Pancreas (tissue), 10 donors: ENCODE results near the gene FABP1. TPM values are rescaled to one million over a fixed set of nuclear protein-coding genes. Genes with fewer than 3 reads are reported as not detected.

Source experiments
- ATAC-seq, 4 donors: fragments of 200-7000 bp; cut with Tn5 transposase; one replicate each; pipeline versions ENCODE4 v1.8.0 to v1.9.1; 2020; ENCODE audit warnings: mild to moderate bottlenecking in 4 of 4, moderate library complexity in 4 of 4
- DNase-seq, 6 donors: peaks; one replicate each; pipeline ENCODE4 v3.0.0-alpha.2; 2020
- FAIRE-seq: peaks from 2 replicates; lab custom pipeline; 2012; peaks lifted over from hg19 to GRCh38; lab: Jason Lieb, UNC
- H3K27ac ChIP-seq, 4 donors: fragments of 200-600 bp; sonication (generic); 1 replicate in 3 of 4; 2 replicates in 1 of 4; pipeline versions ENCODE4 v1.5.0 to v1.8.0; 2020
- H3K27me3 ChIP-seq, 4 donors: fragments of 200-600 bp; one replicate each; pipeline ENCODE4 v1.8.0; 2021
- H3K36me3 ChIP-seq, 3 donors: fragments of 200-600 bp; sonication (generic) in 1 of 3; one replicate each; pipeline versions ENCODE4 v1.5.0 to v1.8.0; 2020 to 2021
- H3K4me1 ChIP-seq, 3 donors: fragments of 200-600 bp; one replicate each; pipeline ENCODE4 v1.8.0; 2021
- H3K4me3 ChIP-seq, 4 donors: fragments of 200-600 bp; sonication (generic) in 2 of 4; one replicate each; pipeline versions ENCODE4 v1.5.0 to v1.8.0; 2020 to 2021
- H3K9me3 ChIP-seq, 4 donors: fragments of 200-600 bp; one replicate each; pipeline ENCODE4 v1.8.0; 2021
- WGBS, 2 donors: extraction: QIAGEN DNeasy Blood & Tissue Kit; methylation state at CpG; one replicate each; pipeline ENCODE4 v1.1.7; 2013; 5-methylcytosine and 5-hydroxymethylcytosine counted together
- intact Hi-C, 3 donors: fragments of 100-400 bp; cut with DNase I; formaldehyde crosslinking; loops; one replicate each; pipeline versions ENCODE4 v1.11.1 to v1.14.2; 2022
- polyA plus RNA-seq, 2 donors: library from polyadenylated mRNA; stranded (reverse); fragments of 200-250 nt; gene quantifications; one replicate each; pipeline ENCODE4 v1.2.3, GENCODE V29; 2013
- total RNA-seq, 6 donors: library from RNA; stranded (reverse); fragmentation: NEBNext Ultra II Directional in 4 of 6; extraction: Animal tissue kit (Norgen Biotek cat#: 25700) in 4 of 6; gene quantifications; one replicate each; pipeline versions ENCODE4 v1.2.1 to v1.2.4, GENCODE V29; 2021 to 2023
- TF ChIP-seq, protein P1 (sequence below), 4 donors: fragments of 200-600 bp; sonication (generic) in 3 of 4; IDR thresholded peaks; one replicate each; pipeline versions ENCODE4 v1.5.0 to v1.8.0; 2021; ENCODE audit warnings: antibody characterized with exemption in 4 of 4
- donor health status: healthy with polysubstance abuse.
- donor health status: DM: no; HTN: no; CAD: no; lungs with moderate emphysema.
- donor health status: DM: no; HTN: no; CAD: no.
- donor health status: control.
- donor health status: control.
- donor health status: Bipolar disorder and iron deficiency.
- donor health status: DM: yes; HTN: yes; CAD: no.
- donor health status: DM: no; HTN: no; CAD: no.
- donor health status: DM: no; HTN: no; CAD: no.
- donor health status: DM: yes; HTN: yes; CAD: no.

The FABP1 gene
- total and polyA plus RNA-seq, 8 donors = 0.85 to 2.1 (median 1.0) TPM; not detected in 5

DNA sequence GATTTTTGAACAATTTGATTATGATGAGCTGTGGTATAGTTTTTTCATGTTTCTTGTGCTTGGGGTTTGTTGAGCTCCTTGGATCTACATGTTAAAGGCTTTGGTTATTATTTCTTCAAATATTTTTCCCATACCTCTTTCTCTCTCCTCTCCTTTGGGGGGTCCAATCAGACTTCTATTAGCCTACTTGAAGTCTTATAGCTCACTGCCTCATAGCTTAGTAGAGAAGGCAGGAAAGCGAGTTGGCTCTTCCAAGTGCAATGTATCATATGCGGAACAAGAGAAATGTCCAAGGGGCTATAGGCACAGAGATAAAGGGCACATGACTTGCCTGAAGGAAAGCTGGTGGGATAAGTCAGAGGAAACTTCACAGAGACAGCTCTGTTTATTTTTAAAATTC is 14.1 kb upstream of the FABP1 start:
- Histone ChIP-seq H3K4me1 (no peaks in the 10 kb centered on the region), H3K36me3 (no peaks in the 10 kb centered on the region), H3K4me3 (no peak overlapping the region), H3K9me3 (no peaks in the 10 kb centered on the region), H3K27me3 (no peaks in the 10 kb centered on the region), H3K27ac (no peak overlapping the region)
- intact Hi-C loops = no loop called here
- WGBS, 2 donors = 88 to 92% methylated on average over 2 of the region's 2 CpGs
- ATAC-seq (no peak), FAIRE-seq (no peak), DNase-seq (no peak)
- TF ChIP-seq, protein P1, sequence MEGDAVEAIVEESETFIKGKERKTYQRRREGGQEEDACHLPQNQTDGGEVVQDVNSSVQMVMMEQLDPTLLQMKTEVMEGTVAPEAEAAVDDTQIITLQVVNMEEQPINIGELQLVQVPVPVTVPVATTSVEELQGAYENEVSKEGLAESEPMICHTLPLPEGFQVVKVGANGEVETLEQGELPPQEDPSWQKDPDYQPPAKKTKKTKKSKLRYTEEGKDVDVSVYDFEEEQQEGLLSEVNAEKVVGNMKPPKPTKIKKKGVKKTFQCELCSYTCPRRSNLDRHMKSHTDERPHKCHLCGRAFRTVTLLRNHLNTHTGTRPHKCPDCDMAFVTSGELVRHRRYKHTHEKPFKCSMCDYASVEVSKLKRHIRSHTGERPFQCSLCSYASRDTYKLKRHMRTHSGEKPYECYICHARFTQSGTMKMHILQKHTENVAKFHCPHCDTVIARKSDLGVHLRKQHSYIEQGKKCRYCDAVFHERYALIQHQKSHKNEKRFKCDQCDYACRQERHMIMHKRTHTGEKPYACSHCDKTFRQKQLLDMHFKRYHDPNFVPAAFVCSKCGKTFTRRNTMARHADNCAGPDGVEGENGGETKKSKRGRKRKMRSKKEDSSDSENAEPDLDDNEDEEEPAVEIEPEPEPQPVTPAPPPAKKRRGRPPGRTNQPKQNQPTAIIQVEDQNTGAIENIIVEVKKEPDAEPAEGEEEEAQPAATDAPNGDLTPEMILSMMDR (IDR thresholded peaks at IDR 0.05) = no peak

DNA sequence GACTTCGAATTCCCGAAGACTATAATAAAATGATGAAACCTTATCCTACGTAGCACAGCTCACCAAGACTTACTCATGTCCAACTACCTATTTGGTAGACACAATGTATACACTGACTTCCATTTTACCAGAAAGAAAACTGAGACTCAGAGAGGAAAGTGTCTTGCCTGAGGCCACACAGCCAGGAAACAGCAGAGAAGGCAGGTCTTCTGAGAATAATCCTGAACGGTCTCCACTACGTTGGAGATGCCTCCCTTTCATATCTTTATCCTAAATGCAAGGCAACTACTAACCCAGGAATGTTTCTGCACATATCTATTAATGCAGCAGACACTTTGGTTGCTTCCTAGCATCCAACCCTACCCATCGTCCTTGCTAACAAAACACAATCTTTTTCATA is 11.9 kb upstream of the FABP1 start:
- TF ChIP-seq, protein P1 (IDR thresholded peaks at IDR 0.05) = no peak
- Histone ChIP-seq H3K27me3 (no peaks in the 10 kb centered on the region), H3K27ac (no peak overlapping the region), H3K9me3 (no peaks in the 10 kb centered on the region), H3K4me3 (no peak overlapping the region), H3K36me3 (no peaks in the 10 kb centered on the region), H3K4me1 (no peaks in the 10 kb centered on the region)
- intact Hi-C loops = no loop called here
- ATAC-seq (no peak), DNase-seq (no peak), FAIRE-seq (no peak)
- WGBS, 2 donors = 63 to 80% methylated on average over 6 of the region's 6 CpGs

DNA sequence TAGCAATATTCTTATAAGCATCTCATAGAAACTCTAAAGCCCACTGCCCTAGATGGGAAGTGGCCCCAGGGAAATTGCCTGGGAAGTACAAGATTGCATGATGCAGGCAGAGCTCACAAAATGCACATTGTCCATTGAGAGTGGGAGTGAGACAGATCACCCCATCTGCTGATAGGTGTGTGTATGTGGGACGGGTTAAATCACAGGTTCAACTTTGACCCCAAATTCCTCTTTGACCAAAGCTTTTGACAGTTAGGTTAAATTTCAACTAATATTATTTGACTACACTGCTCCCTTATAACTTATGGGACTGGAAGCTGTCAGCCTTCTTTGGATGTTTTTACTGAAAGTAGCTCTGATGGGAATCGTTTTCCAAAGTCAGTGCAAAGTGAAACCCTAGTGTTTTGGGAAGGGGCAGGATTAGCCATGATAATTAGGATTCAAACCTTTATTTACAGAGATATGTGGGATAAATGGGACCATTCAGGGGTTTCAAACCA is 11.4 kb upstream of the FABP1 start:
- TF ChIP-seq, protein P1 (IDR thresholded peaks at IDR 0.05) = no peak
- no peak overlapping the region for H3K27ac ChIP-seq
- no peak overlapping the region for H3K4me3 ChIP-seq
- no peak for DNase-seq
- no peaks in the 10 kb centered on the region for H3K27me3 ChIP-seq
- intact Hi-C loops = no loop called here
- 14 to 19% methylated on average over 2 of the region's 2 CpGs for WGBS, 2 donors
- no peaks in the 10 kb centered on the region for H3K9me3 ChIP-seq
- no peaks in the 10 kb centered on the region for H3K4me1 ChIP-seq
- no peak for ATAC-seq
- no peaks in the 10 kb centered on the region for H3K36me3 ChIP-seq
- no peak for FAIRE-seq

DNA sequence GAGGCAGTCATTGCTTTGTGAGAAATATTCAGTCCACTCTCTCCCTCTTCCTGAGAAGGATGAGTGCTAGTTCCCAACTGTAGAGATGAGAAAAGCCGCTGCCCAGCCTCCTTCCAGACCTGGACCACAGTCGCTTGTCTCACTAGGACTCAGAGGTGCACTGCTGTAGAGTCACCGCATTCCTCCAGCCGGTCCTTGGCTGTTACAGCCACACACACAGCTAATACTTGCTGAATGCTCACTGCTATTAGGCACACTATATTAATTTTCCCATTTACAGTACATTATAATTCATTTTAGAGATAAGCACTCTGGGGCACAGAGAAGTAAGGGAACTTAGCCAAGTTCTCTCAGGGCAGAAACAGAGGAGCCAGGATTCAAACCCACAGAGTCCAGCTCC is 10.0 kb upstream of the FABP1 start:
- Histone ChIP-seq H3K4me1 (no peaks in the 10 kb centered on the region), H3K4me3 (no peak overlapping the region), H3K36me3 (no peaks in the 10 kb centered on the region), H3K27ac (no peak overlapping the region), H3K9me3 (no peaks in the 10 kb centered on the region), H3K27me3 (no peaks in the 10 kb centered on the region)
- intact Hi-C loops = no loop called here
- DNase-seq = no peak
- TF ChIP-seq, protein P1 (IDR thresholded peaks at IDR 0.05) = no peak
- ATAC-seq = no peak
- FAIRE-seq = no peak
- 93 to 94% methylated on average over 4 of the region's 4 CpGs for WGBS, 2 donors

DNA sequence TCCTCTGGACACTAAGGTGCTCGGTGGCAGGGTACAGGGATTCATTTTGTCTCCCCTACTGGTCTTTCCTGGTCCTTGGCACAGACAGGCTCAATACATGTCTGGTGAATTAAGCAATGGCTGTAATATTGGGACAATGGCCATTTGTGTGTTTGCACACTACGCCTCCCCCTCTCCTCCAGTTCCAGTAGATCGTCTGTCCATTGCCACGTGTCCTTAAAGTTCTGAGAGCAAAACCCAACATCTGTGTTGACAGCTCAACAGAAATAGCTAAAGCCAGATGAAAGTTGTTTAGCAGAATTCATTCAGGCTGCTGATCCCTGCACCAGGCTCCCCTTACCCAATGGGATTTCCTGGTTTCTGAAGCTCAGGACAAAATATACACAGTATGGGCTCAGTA is 9.0 kb upstream of the FABP1 start:
- no peak overlapping the region for H3K4me3 ChIP-seq
- no peaks in the 10 kb centered on the region for H3K9me3 ChIP-seq
- no peaks in the 10 kb centered on the region for H3K4me1 ChIP-seq
- 67% methylated on average over 4 of the region's 4 CpGs for WGBS, 2 donors
- no peak for FAIRE-seq
- intact Hi-C loops = no loop called here
- no peak for ATAC-seq
- no peak for DNase-seq
- no peak overlapping the region for H3K27ac ChIP-seq
- no peaks in the 10 kb centered on the region for H3K36me3 ChIP-seq
- H3K27me3 ChIP-seq = no peaks in the 10 kb centered on the region
- TF ChIP-seq, protein P1 (IDR thresholded peaks at IDR 0.05) = no peak
